Endodermal cell (in vitro differentiated cells): Measurements from ENCODE around the gene RAP2B. TPM values are rescaled to one million over a fixed set of nuclear protein-coding genes. Genes with fewer than 3 reads are reported as not detected.

Source experiments
- DNase-seq: peaks from one replicate; pipeline ENCODE4 v3.0.0-alpha.2; 2017
- H3K27ac ChIP-seq: 2 replicates; pipeline ENCODE4 v1.5.1; 2013; ENCODE audit warnings: mild to moderate bottlenecking, low read depth, low read length, moderate library complexity
- H3K27me3 ChIP-seq: 2 replicates; pipeline ENCODE4 v1.6.1; 2013; ENCODE audit warnings: mild to moderate bottlenecking, low read length, moderate library complexity; ENCODE audit not compliant: insufficient read depth, control insufficient read depth, poor library complexity, severe bottlenecking
- H3K36me3 ChIP-seq: 2 replicates; pipeline ENCODE4 v1.7.0; 2013; ENCODE audit warnings: mild to moderate bottlenecking, low read length, moderate library complexity; ENCODE audit not compliant: control insufficient read depth, insufficient read depth
- H3K4me1 ChIP-seq: one replicate; pipeline ENCODE4 v1.7.0; 2013; ENCODE audit warnings: low read length; ENCODE audit not compliant: control insufficient read depth, insufficient read depth
- H3K4me3 ChIP-seq: 2 replicates; pipeline ENCODE4 v1.5.1; 2013; ENCODE audit warnings: mild to moderate bottlenecking, low read length, moderate library complexity
- H3K9ac ChIP-seq: 2 replicates; pipeline ENCODE4 v1.6.1; 2013; ENCODE audit warnings: mild to moderate bottlenecking, low read length, moderate library complexity; ENCODE audit not compliant: poor library complexity, severe bottlenecking; ENCODE audit errors: extremely low read depth
- H3K9me3 ChIP-seq: 2 replicates; pipeline ENCODE4 v1.6.1; 2013; ENCODE audit warnings: mild to moderate bottlenecking, low read length, moderate library complexity; ENCODE audit not compliant: control insufficient read depth
- H3K27ac Mint-ChIP-seq: 2 replicates; pipeline ENCODE4 v1.8.0; 2020; ENCODE audit warnings: mixed read lengths
- H3K27me3 Mint-ChIP-seq: 2 replicates; pipeline ENCODE4 v1.8.0; 2021; ENCODE audit warnings: mild to moderate bottlenecking, mixed read lengths; ENCODE audit not compliant: insufficient read depth
- H3K36me3 Mint-ChIP-seq: 2 replicates; pipeline ENCODE4 v1.8.0; 2020; ENCODE audit warnings: low read depth, mixed read lengths
- H3K4me1 Mint-ChIP-seq: 2 replicates; pipeline ENCODE4 v1.8.0; 2020; ENCODE audit warnings: mixed read lengths
- H3K4me3 Mint-ChIP-seq: 2 replicates; pipeline ENCODE4 v1.8.0; 2020; ENCODE audit warnings: mild to moderate bottlenecking, moderate library complexity, mixed read lengths
- H3K9me3 Mint-ChIP-seq: 2 replicates; pipeline ENCODE4 v1.8.0; 2020; ENCODE audit warnings: mild to moderate bottlenecking, mixed read lengths
- WGBS, 2 experiments: methylation state at CpG; one replicate each; pipeline versions ENCODE4 v1.1.5 to v1.1.7; 2013; ENCODE audit warnings: missing lambda C conversion rate in 2 of 2, mixed read lengths in 1 of 2; ENCODE audit not compliant: insufficient coverage in 1 of 2, insufficient read length in 1 of 2; 5-methylcytosine and 5-hydroxymethylcytosine counted together
- total RNA-seq, 2 donors: library from RNA; stranded (reverse); fragmentation: NEBNext Ultra II Directional in 1 of 2; extraction: Animal tissue kit (Norgen Biotek cat#: 25700) in 1 of 2; gene quantifications; 2 replicates in 1 of 2; 3 replicates in 1 of 2; pipeline ENCODE4 v1.2.1, GENCODE V29; 2021
- TF ChIP-seq, protein P1 (sequence below): fragments of 200-600 bp; sonication (generic); conservative IDR thresholded peaks from 2 replicates; pipeline ENCODE4 v1.5.0; 2021; ENCODE audit warnings: antibody characterized with exemption, mild to moderate bottlenecking

Gene RAP2B
- total RNA-seq, 2 donors from 2014 or later: 24.7 to 27.3 TPM

DNA sequence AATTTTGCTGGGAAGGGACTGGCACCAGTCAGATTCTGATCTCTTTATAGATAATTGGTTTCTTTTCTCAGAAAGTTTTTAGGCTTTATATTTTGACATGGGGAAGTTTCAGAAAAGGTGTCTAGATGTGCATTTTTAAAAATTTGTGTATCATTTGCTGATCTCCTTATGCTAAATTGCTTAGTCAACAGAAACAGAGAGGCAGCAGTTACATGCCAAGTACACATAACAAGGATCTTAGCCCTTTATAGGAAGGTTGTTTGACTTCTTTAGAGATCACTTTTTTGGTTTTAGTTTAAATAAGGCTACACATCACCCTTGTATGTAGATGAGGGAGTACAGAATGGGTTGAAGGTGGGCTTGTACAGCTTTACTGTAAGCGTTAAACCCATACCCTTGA lies 53.5 kb downstream of the RAP2B start:
- Histone ChIP-seq H3K27me3 (no peaks in the 10 kb centered on the region), H3K4me3 (no peak overlapping the region), H3K9ac (no peak overlapping the region), H3K27ac (no peak overlapping the region), H3K4me1 (peaks cover 2% of the 10 kb centered on the region), H3K9me3 (no peaks in the 10 kb centered on the region), H3K36me3 (no peaks in the 10 kb centered on the region)
- Mint-ChIP-seq H3K27me3 (no peaks in the 10 kb centered on the region), H3K27ac (no peak overlapping the region), H3K4me1 (peaks cover 21% of the 10 kb centered on the region), H3K36me3 (no peaks in the 10 kb centered on the region), H3K9me3 (no peaks in the 10 kb centered on the region), H3K4me3 (no peak overlapping the region)
- no peak for DNase-seq
- 75 to 90% methylated on average over 1 of the region's 1 CpG for WGBS, 2 experiments
- TF ChIP-seq, protein P1, sequence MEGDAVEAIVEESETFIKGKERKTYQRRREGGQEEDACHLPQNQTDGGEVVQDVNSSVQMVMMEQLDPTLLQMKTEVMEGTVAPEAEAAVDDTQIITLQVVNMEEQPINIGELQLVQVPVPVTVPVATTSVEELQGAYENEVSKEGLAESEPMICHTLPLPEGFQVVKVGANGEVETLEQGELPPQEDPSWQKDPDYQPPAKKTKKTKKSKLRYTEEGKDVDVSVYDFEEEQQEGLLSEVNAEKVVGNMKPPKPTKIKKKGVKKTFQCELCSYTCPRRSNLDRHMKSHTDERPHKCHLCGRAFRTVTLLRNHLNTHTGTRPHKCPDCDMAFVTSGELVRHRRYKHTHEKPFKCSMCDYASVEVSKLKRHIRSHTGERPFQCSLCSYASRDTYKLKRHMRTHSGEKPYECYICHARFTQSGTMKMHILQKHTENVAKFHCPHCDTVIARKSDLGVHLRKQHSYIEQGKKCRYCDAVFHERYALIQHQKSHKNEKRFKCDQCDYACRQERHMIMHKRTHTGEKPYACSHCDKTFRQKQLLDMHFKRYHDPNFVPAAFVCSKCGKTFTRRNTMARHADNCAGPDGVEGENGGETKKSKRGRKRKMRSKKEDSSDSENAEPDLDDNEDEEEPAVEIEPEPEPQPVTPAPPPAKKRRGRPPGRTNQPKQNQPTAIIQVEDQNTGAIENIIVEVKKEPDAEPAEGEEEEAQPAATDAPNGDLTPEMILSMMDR: no peak

DNA sequence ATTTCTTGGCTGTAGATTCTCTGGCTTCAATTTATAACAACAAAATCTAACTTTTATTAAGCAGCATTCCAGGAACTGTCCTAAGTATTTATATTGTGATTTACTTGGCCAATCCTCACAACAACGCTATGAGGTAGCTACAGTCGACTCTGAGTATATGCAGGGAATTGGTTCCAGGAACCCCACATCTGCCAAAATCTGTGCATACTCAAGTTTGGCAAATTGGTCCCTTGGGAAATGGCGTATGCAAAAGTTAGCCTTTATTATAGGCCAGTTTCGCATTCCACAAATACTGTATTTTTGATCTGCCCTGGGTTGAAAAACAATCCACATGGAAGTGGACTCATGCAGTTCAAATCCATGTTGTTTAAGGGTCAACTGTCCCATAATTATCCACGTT lies 53.9 kb downstream of the RAP2B start:
- H3K27ac Mint-ChIP-seq: no peak overlapping the region
- no peak overlapping the region for H3K27ac ChIP-seq
- no peaks in the 10 kb centered on the region for H3K9me3 Mint-ChIP-seq
- H3K4me1 Mint-ChIP-seq: peaks cover 16% of the 10 kb centered on the region
- H3K27me3 Mint-ChIP-seq: no peaks in the 10 kb centered on the region
- no peak overlapping the region for H3K9ac ChIP-seq
- DNase-seq: no peak
- no peaks in the 10 kb centered on the region for H3K27me3 ChIP-seq
- H3K4me3 ChIP-seq: no peak overlapping the region
- H3K4me3 Mint-ChIP-seq: no peak overlapping the region
- TF ChIP-seq, protein P1: no peak
- no peaks in the 10 kb centered on the region for H3K9me3 ChIP-seq
- H3K36me3 Mint-ChIP-seq: no peaks in the 10 kb centered on the region
- H3K4me1 ChIP-seq: peaks cover 2% of the 10 kb centered on the region
- 83 to 97% methylated on average over 4 to 5 of the region's 5 CpGs for WGBS, 2 experiments
- no peaks in the 10 kb centered on the region for H3K36me3 ChIP-seq

DNA sequence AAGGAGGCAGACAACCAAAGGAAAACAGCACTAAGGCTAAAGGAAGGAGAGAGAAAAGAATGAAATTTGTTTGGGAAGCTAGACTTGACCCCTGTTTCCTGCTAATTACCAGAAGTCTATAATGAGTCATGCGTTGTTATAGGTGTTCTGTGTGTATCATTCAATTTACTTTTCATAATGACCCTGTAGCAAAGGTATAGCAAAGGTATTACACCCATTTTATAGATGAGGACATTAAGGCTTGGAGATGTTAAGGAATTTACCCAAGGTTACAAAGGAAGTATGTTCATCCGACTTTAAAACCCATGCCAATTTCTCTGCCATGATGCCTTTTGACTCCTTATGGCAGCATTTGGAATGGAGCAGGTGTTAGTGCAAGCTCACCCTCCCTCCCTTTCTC lies 54.9 kb downstream of the RAP2B start:
- no peak overlapping the region for H3K4me3 Mint-ChIP-seq
- no peaks in the 10 kb centered on the region for H3K27me3 Mint-ChIP-seq
- Histone ChIP-seq H3K9me3 (no peaks in the 10 kb centered on the region), H3K4me1 (peaks cover 2% of the 10 kb centered on the region), H3K9ac (no peak overlapping the region), H3K4me3 (no peak overlapping the region), H3K36me3 (no peaks in the 10 kb centered on the region), H3K27me3 (no peaks in the 10 kb centered on the region), H3K27ac (no peak overlapping the region)
- H3K9me3 Mint-ChIP-seq: no peaks in the 10 kb centered on the region
- peaks cover 19% of the 10 kb centered on the region for H3K4me1 Mint-ChIP-seq
- TF ChIP-seq, protein P1: no peak
- no peaks in the 10 kb centered on the region for H3K36me3 Mint-ChIP-seq
- 94 to 100% methylated on average over 1 to 2 of the region's 2 CpGs for WGBS, 2 experiments
- no peak for DNase-seq
- H3K27ac Mint-ChIP-seq: no peak overlapping the region
